Measurements from ENCODE around the gene RSRP1. TPM values are rescaled to one million over a fixed set of nuclear protein-coding genes. Genes with fewer than 3 reads are reported as not detected.
A peak's percentile ranks its signal among the peaks of the same experiment; 100 is the strongest.

The RSRP1 gene
- polyA plus RNA-seq, 1 donor (not counting 4 experiments of a cell fraction or from before 2014, with no cell fraction given): 71.2 TPM

- DNase-seq (ENCODE audit: low read depth, low spot score): no peak
- no peak overlapping the region for H3K9ac ChIP-seq (ENCODE audit: control insufficient read depth, extremely low read depth, insufficient read depth, low read length)
- no peak overlapping the region for H3K27ac ChIP-seq (ENCODE audit: control insufficient read depth, insufficient read depth, low read length)
- no peaks in the 10 kb centered on the region for H3K27me3 ChIP-seq (ENCODE audit: control insufficient read depth, extremely low read depth, insufficient read depth, low read length)
- H3K4me1 ChIP-seq (ENCODE audit: control insufficient read depth, extremely low read depth, insufficient read depth, low read length): no peaks in the 10 kb centered on the region
- H3K4me2 ChIP-seq (ENCODE audit: control insufficient read depth, extremely low read depth, insufficient read depth, low read depth, low read length): no peak overlapping the region
- no peak for FAIRE-seq
- no peaks in the 10 kb centered on the region for H3K9me1 ChIP-seq (ENCODE audit: control insufficient read depth, extremely low read depth, insufficient read depth, low read length)
- no peaks in the 10 kb centered on the region for H3K36me3 ChIP-seq (ENCODE audit: control insufficient read depth in 2 of 2, extremely low read depth in 1 of 2, insufficient read depth in 2 of 2, low read length in 2 of 2)
- H3K4me3 ChIP-seq (ENCODE audit: control insufficient read depth in 2 of 3, extremely low read depth in 1 of 3, insufficient read depth in 2 of 3, low read depth in 1 of 3, low read length in 3 of 3): no peak overlapping the region
- dilution Hi-C loops (cut with MboI; ENCODE audit: extremely low pct_ligation_motif_present, low sequenced_read_pairs): loop anchor here (25.0 kb wide), 1 partner anchor 268 kb away; the partner anchor contains the start of gene RUNX3
- no peak overlapping the region for H2AFZ ChIP-seq (ENCODE audit: control insufficient read depth, low read length)
- no peaks in the 10 kb centered on the region for H4K20me1 ChIP-seq (ENCODE audit: control insufficient read depth, extremely low read depth, insufficient read depth, low read length)
- H3K79me2 ChIP-seq (ENCODE audit: control insufficient read depth, insufficient read depth, low read length): no peaks in the 10 kb centered on the region
- TF ChIP-seq EZH2 (IDR thresholded peaks at IDR 0.05; ENCODE audit: low read length) (no peak), CTCF (optimal IDR thresholded peaks at IDR 0.05 in 1 of 3, IDR thresholded peaks at IDR 0.05 in 1 of 3, conservative IDR thresholded peaks at IDR 0.05 in 1 of 3; ENCODE audit: extremely low read depth in 1 of 3, insufficient read depth in 2 of 3, low read length in 3 of 3) (peak; percentile 47 to 66 (median 53))
- H3K9me3 ChIP-seq (ENCODE audit: control insufficient read depth, low read depth, low read length): no peaks in the 10 kb centered on the region
These were observed 42.3 kb downstream of the RSRP1 start for GRCh38 chr1:25204797-25205480.

DNA sequence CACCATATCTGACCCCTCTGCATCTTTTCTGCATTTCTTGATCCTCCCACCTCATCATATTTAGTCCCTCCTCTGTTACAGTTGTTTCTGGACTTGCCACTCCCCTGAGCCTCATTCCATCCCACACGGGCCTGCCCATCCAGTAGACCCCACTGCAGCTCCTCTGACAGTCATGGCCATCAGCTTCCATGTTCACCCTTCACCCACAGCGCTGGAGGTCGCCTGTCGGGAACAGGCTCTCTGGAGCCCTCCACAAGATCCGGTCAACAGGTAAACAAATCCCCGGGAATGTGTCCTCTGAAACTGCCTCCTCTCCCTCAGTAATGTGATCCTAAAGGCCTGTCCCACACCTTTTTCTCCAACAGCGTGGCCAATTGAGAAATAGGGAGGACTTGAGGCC is 46.2 kb downstream of the RSRP1 start:
- TF ChIP-seq EZH2 (IDR thresholded peaks at IDR 0.05; ENCODE audit: low read length): no peak
- no peaks in the 10 kb centered on the region for H3K9me3 ChIP-seq (ENCODE audit: control insufficient read depth, low read depth, low read length)
- H3K36me3 ChIP-seq (ENCODE audit: control insufficient read depth in 2 of 2, extremely low read depth in 1 of 2, insufficient read depth in 2 of 2, low read length in 2 of 2): no peaks in the 10 kb centered on the region
- dilution Hi-C loops (cut with MboI; ENCODE audit: extremely low pct_ligation_motif_present, low sequenced_read_pairs): loop anchor here (25.0 kb wide), 1 partner anchor 264 kb away; the partner anchor contains the start of gene RUNX3
- H3K79me2 ChIP-seq (ENCODE audit: control insufficient read depth, insufficient read depth, low read length): no peaks in the 10 kb centered on the region
- H3K9ac ChIP-seq (ENCODE audit: control insufficient read depth, extremely low read depth, insufficient read depth, low read length): no peak overlapping the region
- no peaks in the 10 kb centered on the region for H4K20me1 ChIP-seq (ENCODE audit: control insufficient read depth, extremely low read depth, insufficient read depth, low read length)
- peaks cover 13% of the 10 kb centered on the region for H3K4me1 ChIP-seq (ENCODE audit: control insufficient read depth, extremely low read depth, insufficient read depth, low read length)
- DNase-seq (ENCODE audit: low read depth, low spot score): no peak
- H3K27ac ChIP-seq (ENCODE audit: control insufficient read depth, insufficient read depth, low read length): no peak overlapping the region
- H3K4me3 ChIP-seq (ENCODE audit: control insufficient read depth in 2 of 3, extremely low read depth in 1 of 3, insufficient read depth in 2 of 3, low read depth in 1 of 3, low read length in 3 of 3): no peak overlapping the region
- H3K9me1 ChIP-seq (ENCODE audit: control insufficient read depth, extremely low read depth, insufficient read depth, low read length): no peaks in the 10 kb centered on the region
- no peaks in the 10 kb centered on the region for H3K27me3 ChIP-seq (ENCODE audit: control insufficient read depth, extremely low read depth, insufficient read depth, low read length)
- no peak for FAIRE-seq
- no peak overlapping the region for H2AFZ ChIP-seq (ENCODE audit: control insufficient read depth, low read length)
- H3K4me2 ChIP-seq (ENCODE audit: control insufficient read depth, extremely low read depth, insufficient read depth, low read depth, low read length): no peak overlapping the region
